HL-60 (cell line): ENCODE results near the gene DNAH14.
"Not testable (repeated sequence)": the region's sequence is repeated elsewhere in the genome, so short reads cannot be mapped to it uniquely, and the experiment has no call there.

Experiments used
- POLR2AphosphoS5 ChIP-seq: IDR thresholded peaks from 2 replicates; pipeline ENCODE4 v1.6.1; 2012; ENCODE audit warnings: low read depth
- TF ChIP-seq, protein P1 (sequence below): IDR thresholded peaks from one replicate; pipeline ENCODE4 v1.5.1; 2011; ENCODE audit warnings: low read length, control low read depth, inconsistent platforms; ENCODE audit not compliant: insufficient read depth
- TF ChIP-seq, protein P2 (sequence below): IDR thresholded peaks from 2 replicates; pipeline ENCODE4 v1.6.1; 2012; ENCODE audit warnings: low read depth; ENCODE audit not compliant: insufficient replicate concordance

DNA sequence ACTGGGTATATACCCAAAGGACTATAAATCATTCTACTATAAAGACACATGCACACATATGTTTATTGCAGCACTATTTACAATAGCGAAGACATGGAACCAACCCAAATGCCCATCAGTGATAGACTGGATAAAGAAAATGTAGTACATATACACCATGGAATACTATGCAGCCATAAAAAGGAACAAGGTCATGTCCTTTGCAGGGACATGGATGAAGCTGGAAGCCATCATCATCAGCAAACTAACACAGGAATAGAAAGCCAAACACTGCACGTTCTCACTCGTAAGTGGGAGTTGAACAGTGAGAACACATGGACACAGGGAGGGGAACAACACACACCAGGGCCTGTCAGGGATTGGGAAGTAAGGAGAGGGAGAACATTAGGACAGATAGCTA is 1.8 kb upstream of the DNAH14 start:
- TF ChIP-seq, protein P1, sequence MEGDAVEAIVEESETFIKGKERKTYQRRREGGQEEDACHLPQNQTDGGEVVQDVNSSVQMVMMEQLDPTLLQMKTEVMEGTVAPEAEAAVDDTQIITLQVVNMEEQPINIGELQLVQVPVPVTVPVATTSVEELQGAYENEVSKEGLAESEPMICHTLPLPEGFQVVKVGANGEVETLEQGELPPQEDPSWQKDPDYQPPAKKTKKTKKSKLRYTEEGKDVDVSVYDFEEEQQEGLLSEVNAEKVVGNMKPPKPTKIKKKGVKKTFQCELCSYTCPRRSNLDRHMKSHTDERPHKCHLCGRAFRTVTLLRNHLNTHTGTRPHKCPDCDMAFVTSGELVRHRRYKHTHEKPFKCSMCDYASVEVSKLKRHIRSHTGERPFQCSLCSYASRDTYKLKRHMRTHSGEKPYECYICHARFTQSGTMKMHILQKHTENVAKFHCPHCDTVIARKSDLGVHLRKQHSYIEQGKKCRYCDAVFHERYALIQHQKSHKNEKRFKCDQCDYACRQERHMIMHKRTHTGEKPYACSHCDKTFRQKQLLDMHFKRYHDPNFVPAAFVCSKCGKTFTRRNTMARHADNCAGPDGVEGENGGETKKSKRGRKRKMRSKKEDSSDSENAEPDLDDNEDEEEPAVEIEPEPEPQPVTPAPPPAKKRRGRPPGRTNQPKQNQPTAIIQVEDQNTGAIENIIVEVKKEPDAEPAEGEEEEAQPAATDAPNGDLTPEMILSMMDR, result not testable (repeated sequence)
- TF ChIP-seq POLR2AphosphoS5, result not testable (repeated sequence)
- TF ChIP-seq, protein P2, sequence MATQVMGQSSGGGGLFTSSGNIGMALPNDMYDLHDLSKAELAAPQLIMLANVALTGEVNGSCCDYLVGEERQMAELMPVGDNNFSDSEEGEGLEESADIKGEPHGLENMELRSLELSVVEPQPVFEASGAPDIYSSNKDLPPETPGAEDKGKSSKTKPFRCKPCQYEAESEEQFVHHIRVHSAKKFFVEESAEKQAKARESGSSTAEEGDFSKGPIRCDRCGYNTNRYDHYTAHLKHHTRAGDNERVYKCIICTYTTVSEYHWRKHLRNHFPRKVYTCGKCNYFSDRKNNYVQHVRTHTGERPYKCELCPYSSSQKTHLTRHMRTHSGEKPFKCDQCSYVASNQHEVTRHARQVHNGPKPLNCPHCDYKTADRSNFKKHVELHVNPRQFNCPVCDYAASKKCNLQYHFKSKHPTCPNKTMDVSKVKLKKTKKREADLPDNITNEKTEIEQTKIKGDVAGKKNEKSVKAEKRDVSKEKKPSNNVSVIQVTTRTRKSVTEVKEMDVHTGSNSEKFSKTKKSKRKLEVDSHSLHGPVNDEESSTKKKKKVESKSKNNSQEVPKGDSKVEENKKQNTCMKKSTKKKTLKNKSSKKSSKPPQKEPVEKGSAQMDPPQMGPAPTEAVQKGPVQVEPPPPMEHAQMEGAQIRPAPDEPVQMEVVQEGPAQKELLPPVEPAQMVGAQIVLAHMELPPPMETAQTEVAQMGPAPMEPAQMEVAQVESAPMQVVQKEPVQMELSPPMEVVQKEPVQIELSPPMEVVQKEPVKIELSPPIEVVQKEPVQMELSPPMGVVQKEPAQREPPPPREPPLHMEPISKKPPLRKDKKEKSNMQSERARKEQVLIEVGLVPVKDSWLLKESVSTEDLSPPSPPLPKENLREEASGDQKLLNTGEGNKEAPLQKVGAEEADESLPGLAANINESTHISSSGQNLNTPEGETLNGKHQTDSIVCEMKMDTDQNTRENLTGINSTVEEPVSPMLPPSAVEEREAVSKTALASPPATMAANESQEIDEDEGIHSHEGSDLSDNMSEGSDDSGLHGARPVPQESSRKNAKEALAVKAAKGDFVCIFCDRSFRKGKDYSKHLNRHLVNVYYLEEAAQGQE, result not testable (repeated sequence)
